HUES48 (cell line): ENCODE data around the gene HNRNPA0.

Source experiments
- H3K27ac ChIP-seq: one replicate; pipeline ENCODE4 v1.7.0; 2013; ENCODE audit warnings: low read depth, low read length, inconsistent platforms
- H3K27me3 ChIP-seq: 2 replicates; pipeline ENCODE4 v1.6.1; 2013; ENCODE audit warnings: mild to moderate bottlenecking, low read length; ENCODE audit not compliant: control insufficient read depth, insufficient read depth
- H3K36me3 ChIP-seq: 2 replicates; pipeline ENCODE4 v1.6.1; 2013; ENCODE audit warnings: low read length; ENCODE audit not compliant: control insufficient read depth, insufficient read depth
- H3K4me1 ChIP-seq: 2 replicates; pipeline ENCODE4 v1.6.1; 2013; ENCODE audit warnings: mild to moderate bottlenecking, low read length; ENCODE audit not compliant: control insufficient read depth, insufficient read depth
- H3K4me3 ChIP-seq: 2 replicates; pipeline ENCODE4 v1.5.1; 2013; ENCODE audit warnings: mild to moderate bottlenecking, low read depth, low read length
- H3K9ac ChIP-seq: 2 replicates; pipeline ENCODE4 v1.6.1; 2013; ENCODE audit warnings: mild to moderate bottlenecking, low read depth, low read length, moderate library complexity
- H3K9me3 ChIP-seq: 2 replicates; pipeline ENCODE4 v1.6.1; 2013; ENCODE audit warnings: low read length; ENCODE audit not compliant: control insufficient read depth, insufficient read depth

The HNRNPA0 gene

DNA sequence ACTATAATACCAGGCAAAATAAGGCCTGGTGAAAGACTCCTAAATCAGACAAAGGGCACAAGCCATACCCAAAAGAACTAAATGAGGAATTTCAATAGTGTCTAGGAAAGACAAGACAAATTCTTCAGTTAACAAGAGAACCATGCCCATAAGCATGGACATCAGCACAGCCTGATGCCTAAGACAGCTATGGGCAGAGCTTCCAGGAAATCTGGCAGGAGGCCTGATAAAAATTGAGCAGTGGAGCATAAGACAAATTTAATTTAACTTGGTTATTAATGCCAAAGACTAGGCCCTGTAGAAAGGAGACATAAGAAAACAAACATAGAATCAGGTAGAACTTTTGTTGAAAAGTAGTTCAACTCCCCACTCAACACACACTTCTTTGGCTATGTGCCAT is 35.6 kb downstream of the HNRNPA0 start:
- Histone ChIP-seq H3K27me3 (no peaks in the 10 kb centered on the region), H3K9ac (no peak overlapping the region), H3K4me1 (no peaks in the 10 kb centered on the region), H3K36me3 (peaks cover 6% of the 10 kb centered on the region), H3K4me3 (no peak overlapping the region), H3K27ac (no peak overlapping the region), H3K9me3 (no peaks in the 10 kb centered on the region)

GRCh38 chr5:137716337-137716736 is 37.8 kb downstream of the HNRNPA0 start:
- Histone ChIP-seq H3K27ac (no peak overlapping the region), H3K4me1 (no peaks in the 10 kb centered on the region), H3K9me3 (0 out of 2 replicates have a peak, but pooled peaks cover 8% of the 10 kb centered on the region), H3K27me3 (no peaks in the 10 kb centered on the region), H3K4me3 (no peak overlapping the region), H3K9ac (no peak overlapping the region), H3K36me3 (peaks cover 6% of the 10 kb centered on the region)

GRCh38 chr5:137715456-137715855 is 38.7 kb downstream of the HNRNPA0 start:
- Histone ChIP-seq H3K4me3 (no peak overlapping the region), H3K9me3 (0 out of 2 replicates have a peak, but pooled peaks cover 8% of the 10 kb centered on the region), H3K9ac (no peak overlapping the region), H3K27ac (no peak overlapping the region), H3K27me3 (no peaks in the 10 kb centered on the region), H3K4me1 (no peaks in the 10 kb centered on the region), H3K36me3 (peaks cover 4% of the 10 kb centered on the region)

- Histone ChIP-seq H3K4me3 (no peak overlapping the region), H3K27ac (no peak overlapping the region), H3K9me3 (0 out of 2 replicates have a peak, but pooled peaks cover 8% of the 10 kb centered on the region), H3K9ac (no peak overlapping the region), H3K27me3 (no peaks in the 10 kb centered on the region), H3K4me1 (no peaks in the 10 kb centered on the region), H3K36me3 (no peaks in the 10 kb centered on the region; the same call in 1 of the 2 replicates)
Measured at GRCh38 chr5:137714946-137715345, 39.2 kb downstream of the HNRNPA0 start.

DNA sequence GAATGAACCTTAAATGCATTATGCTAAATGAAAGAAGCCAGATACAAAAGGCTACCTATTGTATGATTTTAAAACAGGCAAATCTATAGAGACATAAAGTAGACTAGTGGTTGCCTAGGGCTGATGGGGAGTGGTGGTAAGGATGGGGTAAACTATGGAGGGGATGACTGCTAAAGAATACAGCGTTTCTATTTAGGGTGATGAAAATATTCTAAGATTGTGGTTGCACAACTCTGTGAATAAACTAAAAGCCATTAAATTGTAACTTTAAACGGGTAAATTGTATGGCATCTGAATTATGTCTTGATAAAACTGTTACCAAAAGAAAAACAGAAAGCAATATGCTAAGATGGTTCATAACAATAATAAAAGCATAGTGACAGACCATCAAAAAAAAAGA is 39.7 kb downstream of the HNRNPA0 start:
- peaks cover 2% of the 10 kb centered on the region for H3K36me3 ChIP-seq
- no peak overlapping the region for H3K9ac ChIP-seq
- H3K9me3 ChIP-seq: 0 out of 2 replicates have a peak, but pooled peaks cover 8% of the 10 kb centered on the region

GRCh38 chr5:137712139-137712667 is 42.0 kb downstream of the HNRNPA0 start:
- peaks cover 9% of the 10 kb centered on the region for H3K36me3 ChIP-seq
- H3K9me3 ChIP-seq: 0 out of 2 replicates have a peak, but pooled peaks cover 8% of the 10 kb centered on the region
- no peak overlapping the region for H3K9ac ChIP-seq
- H3K4me3 ChIP-seq: no peak overlapping the region
- H3K27ac ChIP-seq: no peak overlapping the region
- H3K4me1 ChIP-seq: no peaks in the 10 kb centered on the region
- H3K27me3 ChIP-seq: no peaks in the 10 kb centered on the region

More for the DNA sequence above, 39.7 kb downstream of the HNRNPA0 start:
- H3K27ac ChIP-seq: no peak overlapping the region
- H3K4me1 ChIP-seq: no peaks in the 10 kb centered on the region
- H3K4me3 ChIP-seq: no peak overlapping the region
- no peaks in the 10 kb centered on the region for H3K27me3 ChIP-seq

DNA sequence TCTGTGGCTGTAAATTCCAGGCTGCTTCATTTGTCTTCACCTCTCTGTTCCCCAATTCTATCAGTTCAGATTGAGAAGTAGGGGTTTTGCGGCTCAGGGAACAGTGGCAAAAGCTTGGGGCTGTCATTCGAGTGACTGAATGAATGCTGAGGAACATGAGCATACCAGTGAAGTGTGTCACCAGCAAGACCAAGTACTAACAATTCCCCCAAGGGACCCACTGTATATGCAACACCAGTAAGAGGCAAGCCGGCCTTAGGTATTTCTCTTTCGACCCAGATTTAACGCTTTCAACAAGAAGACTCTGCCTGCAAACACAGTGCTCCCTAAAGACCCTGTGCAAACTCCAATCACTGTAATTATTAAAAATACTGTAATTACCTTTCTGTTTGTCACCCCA is 44.1 kb downstream of the HNRNPA0 start:
- 0 out of 2 replicates have a peak, but pooled peaks cover 8% of the 10 kb centered on the region for H3K9me3 ChIP-seq
- no peak overlapping the region for H3K27ac ChIP-seq
- H3K9ac ChIP-seq: no peak overlapping the region
- no peak overlapping the region for H3K4me3 ChIP-seq
- no peaks in the 10 kb centered on the region for H3K4me1 ChIP-seq
- no peaks in the 10 kb centered on the region for H3K27me3 ChIP-seq
- peaks cover 9% of the 10 kb centered on the region for H3K36me3 ChIP-seq

DNA sequence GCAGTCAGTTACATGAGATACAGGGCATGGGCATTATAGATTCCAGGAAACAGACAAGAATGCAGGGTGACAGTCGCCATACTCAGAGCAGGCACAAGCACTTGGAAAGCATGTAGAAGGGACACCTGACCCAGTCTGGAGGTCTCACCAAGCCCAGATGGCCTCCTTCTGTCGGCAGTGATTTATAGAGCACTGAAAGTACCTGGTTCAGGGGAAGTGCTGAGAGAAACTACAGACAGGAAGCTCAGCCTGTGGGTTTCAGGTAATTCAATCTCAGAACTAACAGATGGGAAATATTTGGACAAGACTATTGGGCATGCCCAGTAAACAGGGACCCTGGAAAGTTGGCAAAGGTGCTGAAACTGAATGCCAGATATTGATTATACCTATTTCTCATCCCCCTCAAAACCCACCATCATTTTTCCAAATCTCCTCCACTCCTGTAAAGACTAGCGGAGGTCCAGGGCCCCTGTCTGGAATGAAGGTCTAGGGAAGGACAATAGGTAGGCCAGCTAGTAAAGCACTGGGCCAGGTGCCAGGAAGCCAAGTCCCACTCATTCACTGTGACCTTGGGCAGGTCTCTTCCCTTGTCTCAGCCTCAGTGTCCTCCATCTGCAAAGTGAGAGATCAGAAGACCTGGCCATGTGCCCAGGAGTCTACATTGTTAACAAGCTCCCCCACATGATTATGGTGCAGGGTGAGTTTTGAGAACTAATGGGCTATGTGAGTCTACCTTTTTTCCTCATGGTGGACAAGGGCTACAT is 45.2 kb downstream of the HNRNPA0 start:
- H3K9me3 ChIP-seq: 0 out of 2 replicates have a peak, but pooled peaks cover 8% of the 10 kb centered on the region
- H3K4me1 ChIP-seq: no peaks in the 10 kb centered on the region
- no peaks in the 10 kb centered on the region for H3K27me3 ChIP-seq
- no peak overlapping the region for H3K27ac ChIP-seq
- no peak overlapping the region for H3K4me3 ChIP-seq
- no peak overlapping the region for H3K9ac ChIP-seq
- peaks cover 9% of the 10 kb centered on the region for H3K36me3 ChIP-seq

GRCh38 chr5:137708062-137708461 is 46.1 kb downstream of the HNRNPA0 start:
- Histone ChIP-seq H3K4me1 (no peaks in the 10 kb centered on the region), H3K4me3 (no peak overlapping the region), H3K36me3 (peaks cover 11% of the 10 kb centered on the region), H3K9me3 (0 out of 2 replicates have a peak, but pooled peaks cover 2% of the 10 kb centered on the region), H3K27me3 (no peaks in the 10 kb centered on the region), H3K27ac (no peak overlapping the region), H3K9ac (no peak overlapping the region)

DNA sequence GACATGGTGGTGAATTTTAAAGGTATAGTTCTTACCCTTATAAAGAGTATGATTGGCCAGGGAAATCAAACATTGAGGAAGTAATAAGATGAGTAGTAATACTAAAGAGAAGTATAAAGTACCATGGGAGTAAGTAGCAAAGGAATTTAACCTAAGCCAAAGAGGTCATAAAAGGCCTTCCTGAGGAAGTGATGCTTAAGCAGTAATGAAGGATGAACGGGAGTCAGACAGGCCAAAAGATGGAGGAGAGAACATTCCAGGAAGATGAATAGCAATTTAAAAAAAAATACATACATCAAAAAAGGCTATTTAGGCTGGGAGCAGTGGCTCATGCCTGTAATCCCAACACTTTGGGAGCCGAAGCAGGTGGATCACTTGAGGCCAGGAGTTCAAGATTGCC is 47.3 kb downstream of the HNRNPA0 start:
- H3K36me3 ChIP-seq: peaks cover 11% of the 10 kb centered on the region
- no peaks in the 10 kb centered on the region for H3K4me1 ChIP-seq
- H3K4me3 ChIP-seq: no peak overlapping the region
- H3K9me3 ChIP-seq: no peaks in the 10 kb centered on the region
- no peak overlapping the region for H3K27ac ChIP-seq
- H3K9ac ChIP-seq: no peak overlapping the region
- no peaks in the 10 kb centered on the region for H3K27me3 ChIP-seq

- no peaks in the 10 kb centered on the region for H3K27me3 ChIP-seq
- no peak overlapping the region for H3K27ac ChIP-seq
- no peak overlapping the region for H3K4me3 ChIP-seq
- peaks cover 11% of the 10 kb centered on the region for H3K36me3 ChIP-seq
- H3K9me3 ChIP-seq: no peaks in the 10 kb centered on the region
- H3K4me1 ChIP-seq: no peaks in the 10 kb centered on the region
- H3K9ac ChIP-seq: no peak overlapping the region
Measured at GRCh38 chr5:137705106-137705505, 49.1 kb downstream of the HNRNPA0 start.
